B cell (primary cell): ENCODE measurements around the gene SSPN. TPM values are rescaled to one million over a fixed set of nuclear protein-coding genes. Genes with fewer than 3 reads are reported as not detected.

Source experiments
- ATAC-seq: fragments of 200-7000 bp; cut with Tn5 transposase; one replicate; pipeline ENCODE4 v1.10.0; 2021; ENCODE audit warnings: low read depth, mild to moderate bottlenecking, moderate number of reproducible peaks, moderate library complexity
- CTCF ChIA-PET: fragments of 350-600 bp; sonication (Branson Sonifier 250); formaldehyde crosslinking; loops from one replicate; lab custom pipeline; 2021; ENCODE audit warnings: antibody characterized with exemption, inconsistent platforms; lab: Charles Lee
- POLR2A ChIA-PET: fragments of 350-600 bp; sonication (Branson Sonifier 250); formaldehyde crosslinking; loops from one replicate; lab custom pipeline; 2021; ENCODE audit warnings: antibody characterized with exemption; lab: Charles Lee
- DNase-seq: peaks from one replicate; pipeline ENCODE4 v3.0.0; 2013
- H2AFZ ChIP-seq: 2 replicates; pipeline ENCODE4 v1.6.1; 2012; ENCODE audit warnings: mild to moderate bottlenecking, low read depth, low read length; ENCODE audit not compliant: insufficient read depth, poor library complexity, severe bottlenecking
- H3K27ac ChIP-seq, 2 donors: 1 replicate in 1 of 2; 2 replicates in 1 of 2; pipeline ENCODE4 v1.5.1; 2012 to 2013; ENCODE audit warnings: low read length in 2 of 2, mild to moderate bottlenecking in 2 of 2, moderate library complexity in 1 of 2
- H3K27me3 ChIP-seq, 4 experiments: fragments of 200-600 bp in 1 of 4; sonication (generic) in 1 of 4; replicated peaks in 1 of 4; 1 replicate in 2 of 4; 2 replicates in 2 of 4; pipeline versions ENCODE4 v1.6.1 to v1.7.0; 2013 to 2016; ENCODE audit warnings: low read length in 3 of 4, mild to moderate bottlenecking in 2 of 4, mixed read lengths in 1 of 4, moderate library complexity in 1 of 4; ENCODE audit not compliant: insufficient read depth in 4 of 4, control insufficient read depth in 3 of 4; ENCODE audit errors: control extremely low read depth in 1 of 4
- H3K36me3 ChIP-seq, 2 experiments: replicated peaks in 1 of 2; 1 replicate in 1 of 2; 2 replicates in 1 of 2; pipeline versions ENCODE4 v1.6.1 to v1.7.1; 2013; ENCODE audit warnings: low read length in 1 of 2; ENCODE audit not compliant: insufficient read depth in 2 of 2, control insufficient read depth in 1 of 2; ENCODE audit errors: control extremely low read depth in 1 of 2, extremely low read depth in 1 of 2
- H3K4me1 ChIP-seq, 2 donors: fragments of 200-600 bp in 1 of 2; sonication (generic) in 1 of 2; 1 replicate in 1 of 2; 2 replicates in 1 of 2; pipeline versions ENCODE4 v1.5.1 to v1.6.1; 2013 to 2017; ENCODE audit warnings: low read length in 2 of 2; ENCODE audit not compliant: control insufficient read depth in 2 of 2, insufficient read depth in 2 of 2
- H3K4me2 ChIP-seq: replicated peaks from 2 replicates; pipeline ENCODE3; 2012; ENCODE audit warnings: mild to moderate bottlenecking, low read depth, low read length; ENCODE audit not compliant: poor library complexity, severe bottlenecking
- H3K4me3 ChIP-seq, 5 experiments: fragments of 200-600 bp in 1 of 5; sonication (generic) in 1 of 5; 1 replicate in 3 of 5; 2 replicates in 2 of 5; pipeline versions ENCODE4 v1.5.1 to v1.7.0; 2011 to 2016; ENCODE audit warnings: low read length in 4 of 5, mild to moderate bottlenecking in 4 of 5, low read depth in 2 of 5, control low read depth in 1 of 5, moderate library complexity in 1 of 5; ENCODE audit not compliant: insufficient read depth in 1 of 5; ENCODE audit errors: control extremely low read depth in 1 of 5, extremely low read depth in 1 of 5
- H3K79me2 ChIP-seq: fragments of 200-600 bp; sonication (generic); one replicate; pipeline ENCODE4 v1.6.0; 2016; ENCODE audit warnings: low read length; ENCODE audit not compliant: control insufficient read depth, insufficient read depth
- H3K9ac ChIP-seq: fragments of 200-600 bp; sonication (generic); 2 replicates; pipeline ENCODE4 v1.6.1; 2017; ENCODE audit warnings: mild to moderate bottlenecking, low read length, moderate library complexity
- H3K9me3 ChIP-seq, 3 donors: one replicate each; pipeline versions ENCODE4 v1.6.1 to v1.7.1; 2013; ENCODE audit warnings: low read length in 2 of 3; ENCODE audit not compliant: control insufficient read depth in 2 of 3, insufficient read depth in 1 of 3; ENCODE audit errors: control extremely low read depth in 1 of 3
- H4K20me1 ChIP-seq: 2 replicates; pipeline ENCODE4 v1.6.0; 2012; ENCODE audit warnings: mild to moderate bottlenecking, low read length; ENCODE audit not compliant: insufficient read depth, control insufficient read depth, poor library complexity, severe bottlenecking
- H3K27ac Mint-ChIP-seq: one replicate; pipeline ENCODE4 v1.8.0; 2021; ENCODE audit warnings: mixed read lengths
- H3K27me3 Mint-ChIP-seq: one replicate; pipeline ENCODE4 v1.8.0; 2021; ENCODE audit warnings: mixed read lengths
- H3K4me1 Mint-ChIP-seq: one replicate; pipeline ENCODE4 v1.8.0; 2021; ENCODE audit warnings: mixed read lengths
- H3K4me3 Mint-ChIP-seq: one replicate; pipeline ENCODE4 v1.8.0; 2021; ENCODE audit warnings: mixed read lengths
- H3K9me3 Mint-ChIP-seq: one replicate; pipeline ENCODE4 v1.8.0; 2022; ENCODE audit warnings: mixed read lengths; ENCODE audit not compliant: insufficient read depth
- EZH2 ChIP-seq: IDR thresholded peaks from 2 replicates; pipeline ENCODE4 v1.6.1; 2012; ENCODE audit warnings: borderline replicate concordance, low read depth, mild to moderate bottlenecking, moderate library complexity, low read length; ENCODE audit not compliant: insufficient read depth, poor library complexity, severe bottlenecking
- WGBS: methylation state at CpG from one replicate; pipeline ENCODE4 v1.1.5; 2013; ENCODE audit warnings: missing lambda C conversion rate; ENCODE audit not compliant: insufficient coverage; 5-methylcytosine and 5-hydroxymethylcytosine counted together
- intact Hi-C: fragments of 100-400 bp; cut with micrococcal nuclease; formaldehyde crosslinking; loops from one replicate; pipeline ENCODE4 v1.10.0; 2022
- polyA plus RNA-seq: library from polyadenylated mRNA; depleted of rRNA; stranded (reverse); fragments of >200 nt; gene quantifications from 2 replicates; pipeline ENCODE4 v1.2.3, GENCODE V29; 2012
- total RNA-seq, 2 donors: library from RNA; stranded (reverse); fragments of 120-200 nt in 1 of 2; gene quantifications; 1 replicate in 1 of 2; 2 replicates in 1 of 2; pipeline versions ENCODE4 v1.2.3 to v1.2.4, GENCODE V29; 2013 to 2022
- TF ChIP-seq, protein P1 (sequence below): fragments of 200-600 bp; IDR thresholded peaks from one replicate; pipeline ENCODE4 v1.8.0; 2022; ENCODE audit warnings: antibody characterized with exemption, mild to moderate bottlenecking

SSPN gene
- total and polyA plus RNA-seq, 2 donors (not counting 1 experiment from before 2014, with no cell fraction given): 18.3 to 19.6 TPM

GRCh38 chr12:26287671-26288381 lies 92.5 kb downstream of the SSPN start:
- no peak overlapping the region for H3K4me2 ChIP-seq
- intact Hi-C loops: no loop called here
- POLR2A ChIA-PET: interaction anchor here (0.6 kb wide), 1 partner anchor 111 kb away, joined by 3 read pairs; no protein-coding TSS in a partner anchor
- H4K20me1 ChIP-seq: no peaks in the 10 kb centered on the region
- H3K36me3 ChIP-seq: no peaks in the 10 kb centered on the region
- WGBS: 75% methylated on average over 12 of the region's 14 CpGs
- H3K79me2 ChIP-seq: no peaks in the 10 kb centered on the region
- TF ChIP-seq, protein P1, sequence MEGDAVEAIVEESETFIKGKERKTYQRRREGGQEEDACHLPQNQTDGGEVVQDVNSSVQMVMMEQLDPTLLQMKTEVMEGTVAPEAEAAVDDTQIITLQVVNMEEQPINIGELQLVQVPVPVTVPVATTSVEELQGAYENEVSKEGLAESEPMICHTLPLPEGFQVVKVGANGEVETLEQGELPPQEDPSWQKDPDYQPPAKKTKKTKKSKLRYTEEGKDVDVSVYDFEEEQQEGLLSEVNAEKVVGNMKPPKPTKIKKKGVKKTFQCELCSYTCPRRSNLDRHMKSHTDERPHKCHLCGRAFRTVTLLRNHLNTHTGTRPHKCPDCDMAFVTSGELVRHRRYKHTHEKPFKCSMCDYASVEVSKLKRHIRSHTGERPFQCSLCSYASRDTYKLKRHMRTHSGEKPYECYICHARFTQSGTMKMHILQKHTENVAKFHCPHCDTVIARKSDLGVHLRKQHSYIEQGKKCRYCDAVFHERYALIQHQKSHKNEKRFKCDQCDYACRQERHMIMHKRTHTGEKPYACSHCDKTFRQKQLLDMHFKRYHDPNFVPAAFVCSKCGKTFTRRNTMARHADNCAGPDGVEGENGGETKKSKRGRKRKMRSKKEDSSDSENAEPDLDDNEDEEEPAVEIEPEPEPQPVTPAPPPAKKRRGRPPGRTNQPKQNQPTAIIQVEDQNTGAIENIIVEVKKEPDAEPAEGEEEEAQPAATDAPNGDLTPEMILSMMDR: no peak
- TF ChIP-seq EZH2: no peak
- Mint-ChIP-seq H3K4me3 (no peak overlapping the region), H3K27me3 (no peaks in the 10 kb centered on the region), H3K9me3 (no peaks in the 10 kb centered on the region), H3K27ac (no peak overlapping the region), H3K4me1 (no peaks in the 10 kb centered on the region)
- peaks cover 0 to 10% (median 0%) of the 10 kb centered on the region in 3 donors for H3K9me3 ChIP-seq
- DNase-seq (no peak), ATAC-seq (no peak)
- no peak overlapping the region for H2AFZ ChIP-seq
- H3K27me3 ChIP-seq: no peaks in the 10 kb centered on the region
- H3K27ac ChIP-seq: no peak overlapping the region
- CTCF ChIA-PET: no interaction called here
- no peak overlapping the region for H3K9ac ChIP-seq
- H3K4me1 ChIP-seq: no peaks in the 10 kb centered on the region
- no peak overlapping the region for H3K4me3 ChIP-seq

GRCh38 chr12:26290565-26290964 lies 95.2 kb downstream of the SSPN start:
- Mint-ChIP-seq H3K27me3 (no peaks in the 10 kb centered on the region), H3K9me3 (no peaks in the 10 kb centered on the region), H3K4me3 (no peak overlapping the region), H3K27ac (no peak overlapping the region), H3K4me1 (no peaks in the 10 kb centered on the region)
- Histone ChIP-seq H3K36me3 (no peaks in the 10 kb centered on the region), H3K9ac (no peak overlapping the region), H3K27me3 (no peaks in the 10 kb centered on the region), H3K4me2 (no peak overlapping the region), H3K9me3 (peaks cover 0 to 7% (median 0%) of the 10 kb centered on the region in 3 donors), H3K79me2 (no peaks in the 10 kb centered on the region), H2AFZ (no peak overlapping the region), H3K4me1 (no peaks in the 10 kb centered on the region), H3K27ac (no peak overlapping the region), H3K4me3 (no peak overlapping the region), H4K20me1 (no peaks in the 10 kb centered on the region)
- ChIA-PET CTCF (interaction anchor here (0.6 kb wide), 1 partner anchor 11 kb away, joined by 5 read pairs; no protein-coding TSS in a partner anchor), POLR2A (no interaction called here)
- intact Hi-C loops: loop anchor here (10.0 kb wide), 1 partner anchor 96 kb away; the partner anchor contains the start of gene SSPN
- ATAC-seq: no peak
- DNase-seq: no peak
- TF ChIP-seq, protein P1: no peak
- TF ChIP-seq EZH2: no peak
- WGBS: 96% methylated on average over 2 of the region's 2 CpGs
